SK-N-SH treated with all-trans-retinoic acid at 6 μM for 48 hours (cell line): ENCODE measurements around the gene RNF224.
A peak's percentile ranks its signal among the peaks of the same experiment; 100 is the strongest.

Experiments
- ATAC-seq: fragments of 200-7000 bp; cut with Tn5 transposase; 3 replicates; pipeline ENCODE4 v1.9.1; 2020; ENCODE audit warnings: mild to moderate bottlenecking, moderate library complexity
- ARNTL ChIP-seq: fragments of 450-650 bp; formaldehyde crosslinking; IDR thresholded peaks from 2 replicates; pipeline ENCODE4 v1.5.0; 2020; ENCODE audit warnings: low read depth, mild to moderate bottlenecking, moderate library complexity, borderline replicate concordance
- BACH2 ChIP-seq: fragments of 250-450 bp; sonication (Bioruptor Pico); IDR thresholded peaks from 2 replicates; pipeline ENCODE4 v1.9.0; 2021; ENCODE audit warnings: mild to moderate bottlenecking, borderline replicate concordance
- CSDC2 ChIP-seq: fragments of 250-450 bp; sonication (Bioruptor Pico); IDR thresholded peaks from 2 replicates; pipeline ENCODE4 v1.5.0; 2020; ENCODE audit warnings: mild to moderate bottlenecking, moderate library complexity
- ESRRG ChIP-seq: fragments of 250-450 bp; sonication (Bioruptor Pico); IDR thresholded peaks from 2 replicates; pipeline ENCODE4 v1.6.1; 2021; ENCODE audit warnings: mild to moderate bottlenecking
- GLIS3 ChIP-seq: fragments of 250-450 bp; sonication (Bioruptor Pico); IDR thresholded peaks from 2 replicates; pipeline ENCODE4 v1.5.0; 2020; ENCODE audit warnings: mild to moderate bottlenecking, moderate library complexity
- ISL1 ChIP-seq: fragments of 250-450 bp; sonication (Bioruptor Pico); IDR thresholded peaks from 2 replicates; pipeline ENCODE4 v2.1.2; 2022; ENCODE audit warnings: mild to moderate bottlenecking, moderate library complexity
- OSR1 ChIP-seq: fragments of 250-450 bp; sonication (Bioruptor Pico); IDR thresholded peaks from 2 replicates; pipeline ENCODE4 v1.8.0; 2022; ENCODE audit warnings: moderate library complexity, mild to moderate bottlenecking, inconsistent platforms
- PPARA ChIP-seq: fragments of 250-450 bp; sonication (Bioruptor Pico); IDR thresholded peaks from 2 replicates; pipeline ENCODE4 v1.5.0; 2020; ENCODE audit warnings: mild to moderate bottlenecking, borderline replicate concordance
- RARB ChIP-seq: fragments of 250-450 bp; sonication (Bioruptor Pico); IDR thresholded peaks from 2 replicates; pipeline ENCODE4 v1.8.0; 2021; ENCODE audit warnings: mild to moderate bottlenecking, moderate library complexity
- SNAI2 ChIP-seq: fragments of 250-450 bp; sonication (Bioruptor Pico); IDR thresholded peaks from 2 replicates; pipeline ENCODE4 v1.5.0; 2020; ENCODE audit warnings: mild to moderate bottlenecking, moderate library complexity
- TOX ChIP-seq: fragments of 250-450 bp; sonication (Bioruptor Pico); IDR thresholded peaks from 2 replicates; pipeline ENCODE4 v1.8.0; 2021; ENCODE audit warnings: mild to moderate bottlenecking, moderate library complexity, borderline replicate concordance
- ZC3H10 ChIP-seq: fragments of 250-450 bp; sonication (Bioruptor Pico); IDR thresholded peaks from 2 replicates; pipeline ENCODE4 v1.5.1; 2021; ENCODE audit warnings: mild to moderate bottlenecking, moderate library complexity
- ZFP3 ChIP-seq: fragments of 250-450 bp; sonication (Bioruptor Pico); IDR thresholded peaks from 2 replicates; pipeline ENCODE4 v1.5.0; 2020; ENCODE audit warnings: mild to moderate bottlenecking, moderate library complexity
- ZNF565 ChIP-seq: fragments of 450-650 bp; formaldehyde crosslinking; conservative IDR thresholded peaks from 2 replicates; pipeline ENCODE4 v1.5.0; 2020; ENCODE audit warnings: low read depth, mild to moderate bottlenecking, moderate library complexity
- ZNF8 ChIP-seq: fragments of 450-650 bp; formaldehyde crosslinking; IDR thresholded peaks from 2 replicates; pipeline ENCODE4 v1.5.0; 2020; ENCODE audit warnings: mild to moderate bottlenecking, moderate library complexity
- TF ChIP-seq, protein P1 (sequence below): fragments of 250-450 bp; sonication (Bioruptor Pico); IDR thresholded peaks from 2 replicates; pipeline ENCODE4 v1.8.0; 2020; ENCODE audit warnings: mild to moderate bottlenecking, moderate library complexity, borderline replicate concordance
- TF ChIP-seq, protein P2 (sequence below): fragments of 250-450 bp; sonication (Bioruptor Pico); IDR thresholded peaks from 2 replicates; pipeline ENCODE4 v1.5.1; 2021; ENCODE audit warnings: mild to moderate bottlenecking, moderate library complexity
- TF ChIP-seq, protein P3 (sequence below): fragments of 250-450 bp; sonication (Bioruptor Pico); IDR thresholded peaks from 2 replicates; pipeline ENCODE4 v1.5.1; 2020; ENCODE audit warnings: low read depth, mild to moderate bottlenecking, moderate library complexity
- TF ChIP-seq, protein P4 (sequence below): fragments of 250-450 bp; sonication (Bioruptor Pico); IDR thresholded peaks from 2 replicates; pipeline ENCODE4 v1.5.0; 2020; ENCODE audit warnings: mild to moderate bottlenecking, moderate library complexity

RNF224 gene

DNA sequence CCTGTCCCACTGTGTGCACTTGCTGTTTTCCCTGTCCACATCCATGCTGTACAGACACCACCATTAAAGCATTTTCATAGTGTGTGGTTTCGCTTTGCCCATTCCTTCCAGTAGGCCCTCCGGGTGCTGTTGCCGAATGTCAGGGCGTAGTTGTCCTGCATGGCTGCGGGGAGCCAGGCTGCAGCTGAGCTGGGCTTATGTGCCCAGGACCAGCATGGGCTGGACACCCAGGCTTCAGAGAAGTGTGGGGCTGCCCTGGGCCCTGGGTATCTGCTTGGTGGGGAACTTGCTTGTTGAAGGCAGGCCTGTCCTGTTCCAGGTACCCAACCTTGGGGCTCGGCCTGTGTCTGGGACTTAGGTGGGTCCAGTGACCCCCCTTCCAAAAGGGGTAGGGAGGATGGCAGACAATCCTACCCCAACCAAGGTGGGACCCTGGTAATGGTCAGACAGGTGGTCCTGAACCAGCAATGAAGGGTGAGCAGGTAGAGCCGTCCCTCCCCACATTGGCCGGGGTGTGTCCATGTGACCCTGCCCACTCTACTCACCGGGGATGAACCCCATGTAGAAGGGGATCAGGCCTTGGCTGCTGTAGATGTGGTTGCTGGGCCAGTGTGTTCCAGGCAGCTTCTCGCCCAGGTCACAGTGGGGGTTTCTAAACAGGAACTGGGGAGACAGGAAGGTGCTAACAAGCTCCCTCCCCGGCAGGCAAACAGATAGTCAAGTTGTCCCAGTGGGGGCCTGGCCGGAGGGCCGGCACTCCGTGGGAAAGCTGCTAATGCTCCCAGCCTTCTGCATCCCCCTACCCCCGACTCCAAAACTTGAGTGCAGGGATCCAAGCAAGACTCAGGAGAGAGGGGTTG is 16.6 kb downstream of the RNF224 start:
- no peak; the same call in 2 of the 3 replicates for ATAC-seq
- TF ChIP-seq, protein P1, sequence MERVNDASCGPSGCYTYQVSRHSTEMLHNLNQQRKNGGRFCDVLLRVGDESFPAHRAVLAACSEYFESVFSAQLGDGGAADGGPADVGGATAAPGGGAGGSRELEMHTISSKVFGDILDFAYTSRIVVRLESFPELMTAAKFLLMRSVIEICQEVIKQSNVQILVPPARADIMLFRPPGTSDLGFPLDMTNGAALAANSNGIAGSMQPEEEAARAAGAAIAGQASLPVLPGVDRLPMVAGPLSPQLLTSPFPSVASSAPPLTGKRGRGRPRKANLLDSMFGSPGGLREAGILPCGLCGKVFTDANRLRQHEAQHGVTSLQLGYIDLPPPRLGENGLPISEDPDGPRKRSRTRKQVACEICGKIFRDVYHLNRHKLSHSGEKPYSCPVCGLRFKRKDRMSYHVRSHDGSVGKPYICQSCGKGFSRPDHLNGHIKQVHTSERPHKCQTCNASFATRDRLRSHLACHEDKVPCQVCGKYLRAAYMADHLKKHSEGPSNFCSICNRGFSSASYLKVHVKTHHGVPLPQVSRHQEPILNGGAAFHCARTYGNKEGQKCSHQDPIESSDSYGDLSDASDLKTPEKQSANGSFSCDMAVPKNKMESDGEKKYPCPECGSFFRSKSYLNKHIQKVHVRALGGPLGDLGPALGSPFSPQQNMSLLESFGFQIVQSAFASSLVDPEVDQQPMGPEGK: 0 out of 2 replicates have a peak, but pooled peaks have one; percentile 10
- no peak for TF ChIP-seq ZNF8

DNA sequence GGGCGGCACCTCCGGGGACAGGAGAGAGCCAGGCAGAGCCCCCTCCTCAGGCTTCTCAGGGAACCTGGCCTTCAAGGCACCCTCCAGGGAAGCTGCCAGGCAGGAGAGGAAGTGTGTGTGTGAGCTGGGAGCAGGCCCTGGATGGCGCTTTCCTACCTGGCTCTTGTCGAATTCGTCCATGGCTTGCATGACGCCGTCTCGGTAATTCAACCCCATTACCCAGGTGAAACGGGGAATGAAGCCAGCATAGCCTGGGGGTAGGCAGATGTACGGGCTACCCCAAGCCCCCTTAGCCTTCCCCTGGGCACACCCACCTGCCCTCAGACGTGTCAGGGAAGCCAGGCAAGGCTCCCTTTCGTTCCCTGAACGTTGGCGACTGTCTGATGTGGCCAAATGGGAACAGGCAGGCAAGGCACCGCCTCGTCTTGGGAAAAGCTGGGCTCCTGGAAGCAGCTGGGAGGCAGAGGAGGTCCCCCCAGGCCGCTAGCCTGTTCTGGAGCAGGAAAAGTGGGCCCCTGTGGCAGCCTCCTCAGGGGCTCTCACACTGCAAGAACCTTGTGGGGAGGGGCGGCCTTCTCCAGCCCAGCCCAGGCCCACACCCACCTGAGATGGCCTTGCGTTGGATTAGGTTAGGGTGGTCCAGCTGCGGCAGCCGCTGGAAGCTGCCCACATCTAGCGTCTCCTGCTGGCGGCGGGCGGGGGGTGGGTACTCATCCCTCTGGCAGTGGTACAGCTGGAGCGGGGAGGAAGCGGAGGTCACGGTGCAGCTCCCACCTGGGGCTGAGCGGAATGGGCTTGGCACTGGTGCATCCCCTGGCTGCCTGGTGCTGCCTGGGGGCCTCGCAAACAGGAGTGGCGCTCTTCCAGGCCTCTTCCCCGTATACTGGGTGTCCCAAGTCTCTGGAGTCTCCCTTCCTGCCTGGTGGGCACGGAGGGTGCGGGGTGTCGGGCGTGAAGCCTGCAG is 17.5 kb downstream of the RNF224 start:
- ATAC-seq: peak; percentile 0; the same call in 2 of the 3 replicates
- no peak for TF ChIP-seq GLIS3 (CRISPR knock-in tag)
- TF ChIP-seq ESRRG (CRISPR knock-in tag): no peak
- no peak for TF ChIP-seq CSDC2 (CRISPR knock-in tag)
- TF ChIP-seq ISL1: no peak
- TF ChIP-seq, all 23 proteins: peak for 0

DNA sequence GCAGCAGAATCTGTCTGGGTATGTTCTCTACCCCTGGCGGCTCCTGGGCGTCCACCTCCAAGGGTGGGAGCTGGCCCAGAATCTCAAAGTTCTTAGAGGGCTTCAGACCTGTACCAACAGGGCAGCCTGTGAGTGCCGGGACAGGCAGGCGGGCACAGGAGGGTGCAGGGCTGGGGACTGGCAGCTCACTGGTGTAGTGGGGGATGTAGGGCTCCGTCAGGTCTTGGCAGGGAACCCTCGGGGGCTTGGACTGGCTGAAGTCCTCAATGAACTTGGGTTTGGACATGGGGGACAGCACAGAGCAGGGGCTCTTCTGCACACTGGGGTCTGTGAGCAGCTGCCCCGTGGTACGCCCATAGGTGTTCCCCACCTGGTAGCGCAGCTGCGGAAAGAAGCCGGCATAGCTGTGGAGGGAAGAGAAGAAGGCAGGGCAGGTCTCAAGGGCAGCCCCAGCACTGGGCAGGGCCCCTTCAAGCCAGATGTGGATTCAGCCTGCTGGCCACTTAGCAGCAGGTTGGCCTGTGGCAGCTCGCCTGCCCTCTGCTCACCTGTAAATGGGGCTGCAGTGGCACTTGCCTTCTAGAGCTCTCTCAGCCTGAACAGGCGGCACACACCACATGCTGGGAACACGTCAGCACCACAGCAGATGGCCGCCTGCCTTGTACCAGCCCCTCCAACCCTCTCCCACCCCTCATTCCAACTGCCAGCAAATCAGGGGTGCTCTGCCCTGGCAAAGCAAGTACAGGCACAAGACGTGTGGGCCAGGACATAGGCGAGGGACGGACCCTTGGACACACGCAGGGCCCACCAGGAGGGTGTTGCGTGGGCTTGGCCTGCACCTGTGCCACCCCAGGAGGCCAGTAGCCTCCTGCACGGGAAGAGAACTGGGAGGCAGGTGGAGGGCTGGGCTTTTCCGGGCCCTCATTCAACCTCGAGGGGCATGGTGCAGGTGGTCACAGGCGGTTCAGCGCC is 18.4 kb downstream of the RNF224 start:
- ATAC-seq: peak; percentile 1; the same call in 2 of the 3 replicates
- TF ChIP-seq ZNF8: no peak
- no peak for TF ChIP-seq BACH2 (CRISPR knock-in tag)
- TF ChIP-seq ZFP3 (CRISPR knock-in tag): no peak
- no peak for TF ChIP-seq TOX (CRISPR knock-in tag)
- TF ChIP-seq GLIS3 (CRISPR knock-in tag): no peak
- TF ChIP-seq PPARA (CRISPR knock-in tag): no peak
- TF ChIP-seq, protein P2, sequence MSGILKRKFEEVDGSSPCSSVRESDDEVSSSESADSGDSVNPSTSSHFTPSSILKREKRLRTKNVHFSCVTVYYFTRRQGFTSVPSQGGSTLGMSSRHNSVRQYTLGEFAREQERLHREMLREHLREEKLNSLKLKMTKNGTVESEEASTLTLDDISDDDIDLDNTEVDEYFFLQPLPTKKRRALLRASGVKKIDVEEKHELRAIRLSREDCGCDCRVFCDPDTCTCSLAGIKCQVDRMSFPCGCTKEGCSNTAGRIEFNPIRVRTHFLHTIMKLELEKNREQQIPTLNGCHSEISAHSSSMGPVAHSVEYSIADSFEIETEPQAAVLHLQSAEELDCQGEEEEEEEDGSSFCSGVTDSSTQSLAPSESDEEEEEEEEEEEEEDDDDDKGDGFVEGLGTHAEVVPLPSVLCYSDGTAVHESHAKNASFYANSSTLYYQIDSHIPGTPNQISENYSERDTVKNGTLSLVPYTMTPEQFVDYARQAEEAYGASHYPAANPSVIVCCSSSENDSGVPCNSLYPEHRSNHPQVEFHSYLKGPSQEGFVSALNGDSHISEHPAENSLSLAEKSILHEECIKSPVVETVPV (CRISPR knock-in tag): no peak
- no peak for TF ChIP-seq OSR1
- TF ChIP-seq ZC3H10 (CRISPR knock-in tag): no peak
- TF ChIP-seq ARNTL: no peak
- TF ChIP-seq SNAI2: no peak
- no peak for TF ChIP-seq RARB (CRISPR knock-in tag)
- TF ChIP-seq ZNF565 (CRISPR knock-in tag): no peak
- TF ChIP-seq, protein P3, sequence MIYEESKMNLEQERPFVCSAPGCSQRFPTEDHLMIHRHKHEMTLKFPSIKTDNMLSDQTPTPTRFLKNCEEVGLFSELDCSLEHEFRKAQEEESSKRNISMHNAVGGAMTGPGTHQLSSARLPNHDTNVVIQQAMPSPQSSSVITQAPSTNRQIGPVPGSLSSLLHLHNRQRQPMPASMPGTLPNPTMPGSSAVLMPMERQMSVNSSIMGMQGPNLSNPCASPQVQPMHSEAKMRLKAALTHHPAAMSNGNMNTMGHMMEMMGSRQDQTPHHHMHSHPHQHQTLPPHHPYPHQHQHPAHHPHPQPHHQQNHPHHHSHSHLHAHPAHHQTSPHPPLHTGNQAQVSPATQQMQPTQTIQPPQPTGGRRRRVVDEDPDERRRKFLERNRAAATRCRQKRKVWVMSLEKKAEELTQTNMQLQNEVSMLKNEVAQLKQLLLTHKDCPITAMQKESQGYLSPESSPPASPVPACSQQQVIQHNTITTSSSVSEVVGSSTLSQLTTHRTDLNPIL: no peak
- no peak for TF ChIP-seq ISL1
- TF ChIP-seq, protein P4, sequence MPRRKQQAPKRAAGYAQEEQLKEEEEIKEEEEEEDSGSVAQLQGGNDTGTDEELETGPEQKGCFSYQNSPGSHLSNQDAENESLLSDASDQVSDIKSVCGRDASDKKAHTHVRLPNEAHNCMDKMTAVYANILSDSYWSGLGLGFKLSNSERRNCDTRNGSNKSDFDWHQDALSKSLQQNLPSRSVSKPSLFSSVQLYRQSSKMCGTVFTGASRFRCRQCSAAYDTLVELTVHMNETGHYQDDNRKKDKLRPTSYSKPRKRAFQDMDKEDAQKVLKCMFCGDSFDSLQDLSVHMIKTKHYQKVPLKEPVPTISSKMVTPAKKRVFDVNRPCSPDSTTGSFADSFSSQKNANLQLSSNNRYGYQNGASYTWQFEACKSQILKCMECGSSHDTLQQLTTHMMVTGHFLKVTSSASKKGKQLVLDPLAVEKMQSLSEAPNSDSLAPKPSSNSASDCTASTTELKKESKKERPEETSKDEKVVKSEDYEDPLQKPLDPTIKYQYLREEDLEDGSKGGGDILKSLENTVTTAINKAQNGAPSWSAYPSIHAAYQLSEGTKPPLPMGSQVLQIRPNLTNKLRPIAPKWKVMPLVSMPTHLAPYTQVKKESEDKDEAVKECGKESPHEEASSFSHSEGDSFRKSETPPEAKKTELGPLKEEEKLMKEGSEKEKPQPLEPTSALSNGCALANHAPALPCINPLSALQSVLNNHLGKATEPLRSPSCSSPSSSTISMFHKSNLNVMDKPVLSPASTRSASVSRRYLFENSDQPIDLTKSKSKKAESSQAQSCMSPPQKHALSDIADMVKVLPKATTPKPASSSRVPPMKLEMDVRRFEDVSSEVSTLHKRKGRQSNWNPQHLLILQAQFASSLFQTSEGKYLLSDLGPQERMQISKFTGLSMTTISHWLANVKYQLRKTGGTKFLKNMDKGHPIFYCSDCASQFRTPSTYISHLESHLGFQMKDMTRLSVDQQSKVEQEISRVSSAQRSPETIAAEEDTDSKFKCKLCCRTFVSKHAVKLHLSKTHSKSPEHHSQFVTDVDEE: no peak
